Measurements from ENCODE around the gene TEX22.

Gene TEX22, protein sequence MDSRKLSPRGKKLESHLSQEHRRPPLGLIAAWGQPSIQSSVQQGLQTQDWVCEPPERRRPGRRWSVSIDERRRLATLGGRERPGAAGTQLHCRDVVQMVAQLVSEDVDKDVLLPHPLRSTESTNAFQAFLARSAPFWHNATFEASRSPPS

DNA sequence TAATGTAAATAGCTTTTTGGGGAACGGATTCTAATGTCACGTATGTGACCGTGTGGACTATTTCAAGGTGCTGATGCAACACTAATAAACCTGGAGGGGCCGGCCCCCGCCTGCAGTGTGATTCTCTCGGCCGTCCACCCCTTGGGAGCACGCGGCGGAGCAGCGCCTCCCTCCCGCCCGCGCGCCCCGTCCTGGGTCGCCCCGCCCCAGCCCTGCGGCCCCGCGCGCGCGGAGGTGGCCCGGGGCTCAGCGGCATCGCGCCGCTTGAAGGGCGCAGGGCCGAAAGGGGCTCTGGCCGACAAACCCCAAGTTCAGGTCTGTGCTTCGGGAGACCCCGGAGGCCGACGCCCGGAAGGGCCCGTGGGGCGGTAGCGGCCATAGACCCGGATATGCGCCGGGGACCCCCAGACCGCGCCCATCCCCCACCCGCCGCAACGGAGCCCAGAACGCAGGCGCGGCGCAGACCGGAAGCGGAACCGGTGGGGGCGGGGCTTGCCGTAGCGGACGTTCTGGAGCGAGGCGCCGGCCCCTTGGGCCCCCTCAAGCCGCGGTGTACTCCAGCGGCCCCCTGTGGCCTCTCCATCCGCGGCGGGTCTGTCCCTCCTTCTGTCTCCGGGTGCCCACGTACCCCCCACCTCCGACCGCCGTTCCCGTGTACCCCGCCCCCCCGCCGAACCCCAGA is at the start of gene TEX22:
Gene TEX22, plus strand, starts transcription at position 495 of the 682 bp plus-strand sequence. CDS start 803 bp downstream, outside the sequence.
- peak within 1 kb of the TSS; percentile 77 for H3K4me3 Mint-ChIP-seq
- peak; percentile 70 to 86 for DNase-seq (ENCODE audit: low spot score in 2 of 2)
- H3K27ac Mint-ChIP-seq (ENCODE audit: low read depth), result no peak within 1 kb of the TSS
- no peaks in the 10 kb centered on the region for H3K27me3 Mint-ChIP-seq
- H3K36me3 Mint-ChIP-seq (ENCODE audit: insufficient read depth), result peaks cover 15% of the 10 kb centered on the region
- H3K4me1 Mint-ChIP-seq, result peaks cover 5% of the 10 kb centered on the region
- no peaks in the 10 kb centered on the region for H3K9me3 Mint-ChIP-seq
- ATAC-seq (replicated peaks; ENCODE audit: extremely low read depth, poor library complexity, severe bottlenecking), result peak; percentile 85

DNA sequence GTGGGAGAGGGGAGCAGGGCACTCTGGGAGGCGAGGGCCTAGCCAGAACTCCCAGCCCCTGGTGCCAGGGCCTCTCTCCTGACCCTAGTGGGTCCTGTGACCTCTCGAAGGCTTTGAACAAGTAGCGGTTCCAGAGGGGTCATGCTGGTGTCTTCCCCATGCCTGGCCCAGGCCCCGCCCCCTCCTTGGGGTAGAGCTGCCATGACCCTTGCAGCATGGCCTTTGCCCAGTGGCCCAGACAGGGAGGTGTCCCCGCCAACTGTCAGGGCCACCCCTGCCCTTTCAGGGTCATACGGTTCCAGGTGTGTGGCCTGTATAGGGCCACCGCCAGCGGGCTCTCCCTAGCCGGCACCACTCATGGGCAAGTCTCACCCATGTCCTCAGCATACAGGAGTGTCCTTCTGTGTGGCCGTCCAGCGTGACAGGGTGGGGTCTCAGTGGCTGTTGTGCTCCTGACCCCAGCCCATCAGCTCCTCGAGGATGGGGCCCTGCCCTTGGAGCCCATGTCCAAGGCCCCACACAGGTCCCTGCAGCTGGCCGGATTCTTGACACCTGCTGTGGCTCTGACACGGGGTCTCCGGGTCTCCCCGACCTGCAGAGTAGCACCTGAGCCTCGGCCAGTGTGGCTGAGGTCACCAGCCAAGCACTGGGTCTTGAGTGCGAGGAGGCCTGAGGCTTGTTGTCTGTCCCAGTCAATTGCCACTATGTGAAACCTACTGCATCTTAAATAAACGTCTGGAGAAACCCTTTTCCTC is 49.2 kb upstream of the TEX22 start:
- H3K4me1 Mint-ChIP-seq, result peaks cover 6% of the 10 kb centered on the region

DNA sequence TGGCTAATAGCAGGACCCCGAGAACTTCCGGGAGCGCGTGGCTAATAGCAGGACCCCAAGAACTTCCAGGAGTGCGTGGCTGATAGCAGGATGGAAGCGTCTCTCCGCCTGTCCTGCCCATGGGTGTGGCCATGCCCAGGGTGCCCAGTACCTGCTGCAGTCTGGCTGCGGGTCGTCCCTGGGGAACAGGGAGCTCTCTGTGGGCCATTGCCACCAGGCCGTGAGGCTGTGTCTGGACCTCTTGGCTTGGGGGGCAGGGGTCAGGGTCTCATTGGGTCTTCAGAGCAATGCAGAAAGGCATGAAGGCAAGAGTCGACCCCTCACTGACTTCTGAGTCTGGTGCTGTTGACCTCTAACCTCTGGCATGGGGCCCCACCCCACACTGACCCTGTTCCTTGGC is 48.3 kb upstream of the TEX22 start:
- no peaks in the 10 kb centered on the region for H3K9me3 Mint-ChIP-seq
- H3K36me3 Mint-ChIP-seq (ENCODE audit: insufficient read depth), result no peaks in the 10 kb centered on the region
- ATAC-seq (replicated peaks; ENCODE audit: extremely low read depth, poor library complexity, severe bottlenecking) (no peak), DNase-seq (ENCODE audit: low spot score in 2 of 2) (no peak)
- H3K4me1 Mint-ChIP-seq, result peaks cover 6% of the 10 kb centered on the region
- H3K27me3 Mint-ChIP-seq, result no peaks in the 10 kb centered on the region
- no peak overlapping the region for H3K27ac Mint-ChIP-seq (ENCODE audit: low read depth)
- no peak overlapping the region for H3K4me3 Mint-ChIP-seq

More for the DNA sequence above, 49.2 kb upstream of the TEX22 start:
- ATAC-seq (replicated peaks; ENCODE audit: extremely low read depth, poor library complexity, severe bottlenecking), result no peak
- Mint-ChIP-seq H3K27ac (ENCODE audit: low read depth) (no peak overlapping the region), H3K27me3 (no peaks in the 10 kb centered on the region), H3K9me3 (no peaks in the 10 kb centered on the region), H3K36me3 (ENCODE audit: insufficient read depth) (no peaks in the 10 kb centered on the region), H3K4me3 (no peak overlapping the region)
- no peak for DNase-seq (ENCODE audit: low spot score in 2 of 2)

DNA sequence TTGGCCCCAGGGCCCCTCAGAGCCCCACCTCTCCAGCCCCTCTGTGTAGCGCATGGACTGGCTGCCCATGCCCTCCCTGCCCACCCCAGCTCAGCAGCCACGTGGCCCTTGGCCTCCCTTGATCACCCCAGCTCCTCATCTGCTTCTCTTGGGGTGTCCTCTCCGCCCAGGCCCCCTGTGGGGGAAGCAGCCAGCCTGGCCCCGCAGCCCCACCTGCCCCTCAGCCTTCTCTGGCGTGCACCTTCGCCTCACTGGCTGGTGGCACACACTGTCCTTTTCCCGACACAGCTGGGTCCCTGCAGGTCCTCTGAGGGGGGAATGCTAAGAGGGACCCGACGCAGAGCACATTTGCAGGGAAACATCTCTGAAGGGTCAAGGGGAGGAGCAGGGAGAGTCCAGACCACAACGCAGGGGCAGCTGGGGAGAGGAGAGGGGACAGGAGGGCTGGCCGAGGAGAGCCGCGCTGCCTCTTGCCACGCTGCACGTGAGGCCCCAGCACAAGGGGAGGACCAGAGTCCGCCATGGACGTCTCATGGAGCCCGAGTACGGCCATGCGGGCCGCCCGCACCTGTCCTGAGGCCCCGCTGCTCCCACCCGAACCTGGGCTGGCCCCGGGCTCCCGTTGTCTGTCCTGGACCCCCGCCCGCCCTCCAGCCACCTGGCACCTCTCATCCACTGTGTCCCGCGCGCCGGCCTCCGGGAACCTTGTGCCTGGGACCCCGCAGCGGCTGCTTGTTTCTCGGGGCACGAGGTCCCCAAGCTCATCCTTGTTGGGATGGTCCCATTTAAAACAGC is 47.7 kb upstream of the TEX22 start:
- H3K36me3 Mint-ChIP-seq (ENCODE audit: insufficient read depth), result no peaks in the 10 kb centered on the region
- ATAC-seq (replicated peaks; ENCODE audit: extremely low read depth, poor library complexity, severe bottlenecking) (no peak), DNase-seq (ENCODE audit: low spot score in 2 of 2) (no peak)
- no peak overlapping the region for H3K27ac Mint-ChIP-seq (ENCODE audit: low read depth)
- no peaks in the 10 kb centered on the region for H3K9me3 Mint-ChIP-seq
- H3K27me3 Mint-ChIP-seq, result no peaks in the 10 kb centered on the region
- H3K4me3 Mint-ChIP-seq, result no peak overlapping the region
- H3K4me1 Mint-ChIP-seq, result peaks cover 3% of the 10 kb centered on the region

DNA sequence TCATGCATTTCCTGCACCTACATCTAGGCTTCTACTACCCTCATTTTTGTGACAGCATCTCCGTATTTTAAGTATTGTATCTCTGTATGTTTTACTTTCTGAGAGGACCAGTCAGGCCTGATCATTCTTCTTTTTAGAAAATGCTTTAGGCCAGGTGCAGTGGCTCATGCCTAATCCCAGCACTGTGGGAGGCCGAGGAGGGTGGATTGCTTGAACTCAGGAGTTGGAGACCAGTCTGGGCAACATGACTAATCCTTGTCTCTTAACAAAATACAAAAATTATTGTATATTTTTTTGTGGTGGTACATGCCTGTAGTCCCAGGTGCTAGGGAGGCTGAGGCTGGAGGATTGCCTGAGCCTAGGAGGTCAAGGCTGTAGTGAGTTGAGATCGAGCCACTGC is 46.9 kb upstream of the TEX22 start:
- H3K4me1 Mint-ChIP-seq, result no peaks in the 10 kb centered on the region
- no peak overlapping the region for H3K4me3 Mint-ChIP-seq
- no peak overlapping the region for H3K27ac Mint-ChIP-seq (ENCODE audit: low read depth)
- no peaks in the 10 kb centered on the region for H3K9me3 Mint-ChIP-seq
- no peak for DNase-seq (ENCODE audit: low spot score in 2 of 2)
- ATAC-seq (replicated peaks; ENCODE audit: extremely low read depth, poor library complexity, severe bottlenecking), result no peak
- H3K27me3 Mint-ChIP-seq, result no peaks in the 10 kb centered on the region
- H3K36me3 Mint-ChIP-seq (ENCODE audit: insufficient read depth), result no peaks in the 10 kb centered on the region

DNA sequence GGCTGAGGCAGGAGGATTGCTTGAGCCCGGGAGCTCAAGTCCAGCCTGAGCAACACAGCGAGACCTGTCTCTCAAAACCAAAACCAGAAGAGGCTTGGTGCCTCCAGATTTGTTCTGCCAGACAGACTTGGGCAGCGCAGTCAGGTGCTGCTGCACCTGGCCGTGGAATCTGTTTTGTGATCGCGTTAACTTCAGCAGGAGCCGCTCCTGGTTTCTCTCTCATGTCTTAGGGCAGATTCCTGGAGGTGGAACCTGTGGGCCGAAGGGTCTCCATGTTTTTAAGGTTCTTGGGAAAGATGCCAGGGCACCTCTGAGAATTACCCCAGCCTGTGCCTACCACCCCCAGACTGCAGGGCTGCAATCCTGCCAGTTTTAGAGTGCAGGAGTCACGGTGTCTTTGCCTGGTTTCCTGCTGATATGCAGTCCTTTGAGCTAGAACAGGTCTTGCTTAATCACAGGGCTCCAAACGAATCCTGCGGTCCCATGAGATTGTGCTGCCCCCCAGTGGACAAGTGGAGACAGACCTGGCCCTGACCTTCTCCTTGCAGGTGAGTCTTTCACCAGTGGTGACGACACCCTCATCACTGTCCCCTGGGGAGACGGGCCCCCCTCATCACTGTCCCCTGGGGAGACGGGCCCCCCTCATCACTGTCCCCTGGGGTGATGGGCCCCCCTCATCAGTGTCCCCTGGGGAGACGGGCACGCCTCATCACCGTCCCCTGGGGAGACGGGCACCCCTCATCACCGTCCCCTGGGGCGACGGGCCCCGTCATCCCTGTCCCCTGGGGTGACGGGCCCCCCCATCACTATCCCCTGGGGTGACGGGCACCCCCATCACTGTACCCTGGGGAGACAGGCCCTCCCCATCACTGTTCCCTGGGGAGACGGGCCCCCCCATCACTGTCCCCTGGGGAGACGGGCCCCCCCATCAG is 46.2 kb upstream of the TEX22 start:
- Mint-ChIP-seq H3K4me3 (no peak overlapping the region), H3K36me3 (ENCODE audit: insufficient read depth) (no peaks in the 10 kb centered on the region)
- DNase-seq (ENCODE audit: low spot score in 2 of 2), result peak; percentile 85 to 86

DNA sequence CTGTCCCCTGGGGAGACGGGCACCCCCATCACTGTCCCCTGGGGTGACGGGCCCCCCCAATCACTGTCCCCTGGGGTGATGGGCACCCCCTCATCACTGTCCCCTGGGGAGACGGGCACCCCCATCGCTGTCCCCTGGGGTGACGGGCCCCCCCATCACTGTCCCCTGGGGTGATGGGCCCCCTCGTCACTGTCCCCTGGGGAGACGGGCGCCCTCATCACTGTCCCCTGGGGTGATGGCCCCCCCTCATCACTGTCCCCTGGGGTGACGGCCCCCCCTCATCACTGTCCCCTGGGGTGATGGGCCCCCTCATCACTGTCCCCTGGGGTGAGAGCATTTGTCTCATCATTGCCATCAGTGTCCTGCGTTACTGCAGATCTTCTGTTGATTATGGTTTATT is 45.2 kb upstream of the TEX22 start:
- H3K27ac Mint-ChIP-seq (ENCODE audit: low read depth), result no peak overlapping the region

More for the DNA sequence above, 46.2 kb upstream of the TEX22 start:
- H3K27me3 Mint-ChIP-seq, result no peaks in the 10 kb centered on the region
- ATAC-seq (replicated peaks; ENCODE audit: extremely low read depth, poor library complexity, severe bottlenecking), result peak; percentile 98
- no peaks in the 10 kb centered on the region for H3K9me3 Mint-ChIP-seq
- H3K4me1 Mint-ChIP-seq, result no peaks in the 10 kb centered on the region
- H3K27ac Mint-ChIP-seq (ENCODE audit: low read depth), result no peak overlapping the region

DNA sequence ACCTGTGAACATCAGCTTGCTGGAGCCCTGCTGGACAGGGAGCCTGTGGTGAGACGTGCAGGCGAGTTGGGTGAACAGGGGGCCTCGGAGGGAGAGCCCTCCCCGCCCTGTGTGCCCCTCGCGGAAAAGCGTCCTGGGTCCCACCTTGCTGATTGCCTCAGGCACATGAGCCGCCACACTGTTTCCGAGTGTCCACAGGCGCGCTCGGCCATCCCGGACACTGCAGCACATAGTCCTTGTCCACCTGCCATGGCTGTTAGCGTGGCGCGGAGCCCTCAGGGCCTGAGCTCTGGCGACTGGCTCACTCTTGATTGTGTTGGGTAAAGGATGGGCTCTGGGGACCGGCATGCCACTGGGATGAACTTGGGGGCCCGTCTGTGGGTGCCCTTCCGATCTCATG is 43.8 kb upstream of the TEX22 start:
- Mint-ChIP-seq H3K36me3 (ENCODE audit: insufficient read depth) (no peaks in the 10 kb centered on the region), H3K4me1 (no peaks in the 10 kb centered on the region), H3K4me3 (no peak overlapping the region)

More for the DNA sequence above, 45.2 kb upstream of the TEX22 start:
- DNase-seq (ENCODE audit: low spot score in 2 of 2), result no peak
- H3K36me3 Mint-ChIP-seq (ENCODE audit: insufficient read depth), result no peaks in the 10 kb centered on the region
- ATAC-seq (replicated peaks; ENCODE audit: extremely low read depth, poor library complexity, severe bottlenecking), result no peak
- no peak overlapping the region for H3K4me3 Mint-ChIP-seq
- no peaks in the 10 kb centered on the region for H3K9me3 Mint-ChIP-seq
- H3K4me1 Mint-ChIP-seq, result no peaks in the 10 kb centered on the region
- H3K27me3 Mint-ChIP-seq, result no peaks in the 10 kb centered on the region

DNA sequence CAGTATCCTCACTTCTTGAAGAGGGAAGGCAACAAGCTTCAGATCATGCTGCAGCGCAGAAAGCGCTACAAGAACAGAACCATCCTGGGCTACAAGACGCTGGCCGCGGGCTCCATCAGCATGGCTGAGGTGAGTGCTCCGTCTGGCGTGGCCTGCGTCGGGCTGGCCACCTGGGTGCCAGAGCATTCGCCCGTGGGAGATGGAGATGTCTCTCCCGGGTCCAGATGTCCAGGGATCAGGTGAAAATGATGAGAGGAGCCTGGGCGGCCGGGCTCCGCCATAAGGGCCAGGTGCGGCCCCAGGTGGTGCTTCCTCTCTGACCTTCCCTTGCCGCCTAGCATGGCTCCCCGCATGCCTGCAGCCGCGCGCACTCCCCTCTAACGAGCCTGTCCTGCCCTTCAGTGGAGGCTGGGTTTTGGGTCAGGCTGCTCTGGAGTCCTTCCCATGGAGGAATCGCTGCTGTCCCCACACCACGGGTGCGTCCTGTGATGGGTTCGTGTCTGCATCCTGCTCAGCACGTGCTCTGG is 43.2 kb upstream of the TEX22 start:
- H3K9me3 Mint-ChIP-seq, result no peaks in the 10 kb centered on the region
- H3K27me3 Mint-ChIP-seq, result no peaks in the 10 kb centered on the region
- no peak overlapping the region for H3K4me3 Mint-ChIP-seq
- DNase-seq (ENCODE audit: low spot score in 2 of 2), result no peak
- no peak overlapping the region for H3K27ac Mint-ChIP-seq (ENCODE audit: low read depth)
- no peaks in the 10 kb centered on the region for H3K4me1 Mint-ChIP-seq
- H3K36me3 Mint-ChIP-seq (ENCODE audit: insufficient read depth), result no peaks in the 10 kb centered on the region
- ATAC-seq (replicated peaks; ENCODE audit: extremely low read depth, poor library complexity, severe bottlenecking), result no peak

More for the DNA sequence above, 43.8 kb upstream of the TEX22 start:
- no peaks in the 10 kb centered on the region for H3K27me3 Mint-ChIP-seq
- H3K27ac Mint-ChIP-seq (ENCODE audit: low read depth), result no peak overlapping the region
- H3K9me3 Mint-ChIP-seq, result no peaks in the 10 kb centered on the region
- no peak for ATAC-seq (replicated peaks; ENCODE audit: extremely low read depth, poor library complexity, severe bottlenecking)
- no peak for DNase-seq (ENCODE audit: low spot score in 2 of 2)

DNA sequence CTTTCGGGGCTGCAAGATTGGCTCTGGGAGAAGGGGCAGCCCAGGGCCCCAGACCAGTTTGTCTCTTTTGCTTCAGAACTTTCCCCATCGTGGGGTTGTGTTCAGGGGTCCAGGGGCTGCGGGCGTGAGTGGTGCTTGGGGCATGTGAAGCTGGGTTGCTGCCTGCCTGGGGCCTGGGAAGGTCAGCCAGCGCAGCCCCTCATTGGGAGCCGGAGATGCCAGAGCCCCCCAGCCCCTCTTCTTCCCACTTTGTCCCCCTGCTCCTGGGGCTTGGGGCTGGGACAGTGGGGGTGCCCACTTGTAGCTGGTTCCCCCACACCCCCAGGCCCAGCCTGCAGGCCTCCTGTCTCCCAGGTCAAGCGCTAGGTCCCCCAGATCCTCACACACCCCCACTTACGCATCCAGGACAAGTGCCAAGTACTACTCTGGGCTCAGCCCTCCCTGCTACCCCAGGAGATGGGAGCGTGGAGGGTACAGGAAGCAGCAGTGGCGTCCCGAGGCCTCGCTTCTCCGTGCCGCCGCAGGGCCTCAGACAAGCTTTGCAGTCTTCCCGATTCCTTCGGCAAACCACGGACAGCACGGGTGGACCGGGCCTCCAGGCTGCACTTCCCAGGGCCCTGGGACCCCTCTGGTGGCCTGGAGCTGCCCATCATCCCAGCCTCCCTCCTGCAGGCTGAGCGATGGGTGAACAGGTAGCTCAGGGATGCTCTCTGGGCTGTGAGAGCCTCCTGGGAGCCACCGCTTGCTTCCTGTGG is 42.3 kb upstream of the TEX22 start:
- no peak for DNase-seq (ENCODE audit: low spot score in 2 of 2)
- Mint-ChIP-seq H3K4me1 (no peaks in the 10 kb centered on the region), H3K9me3 (no peaks in the 10 kb centered on the region), H3K4me3 (no peak overlapping the region), H3K27me3 (no peaks in the 10 kb centered on the region), H3K36me3 (ENCODE audit: insufficient read depth) (no peaks in the 10 kb centered on the region), H3K27ac (ENCODE audit: low read depth) (no peak overlapping the region)
- no peak for ATAC-seq (replicated peaks; ENCODE audit: extremely low read depth, poor library complexity, severe bottlenecking)

DNA sequence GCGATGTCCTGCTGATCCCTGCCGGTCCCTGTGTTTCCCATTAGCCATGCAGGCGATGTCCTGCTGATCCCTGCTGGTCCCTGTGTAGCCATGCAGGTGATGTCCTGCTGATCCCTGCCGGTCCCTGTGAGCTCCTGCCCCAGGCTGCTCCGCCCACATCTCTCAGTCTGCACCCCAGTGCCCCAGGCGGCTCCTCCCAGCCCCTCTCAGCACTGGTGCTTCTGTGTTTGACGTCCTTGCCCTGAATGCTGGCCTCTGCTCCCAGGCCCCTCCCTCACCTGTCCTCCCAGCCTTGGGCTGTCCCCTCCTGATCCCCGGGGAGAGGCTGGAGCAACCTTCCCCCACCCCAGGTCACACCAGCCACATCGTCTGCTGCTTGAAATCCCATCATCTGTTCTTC is 41.4 kb upstream of the TEX22 start:
- no peaks in the 10 kb centered on the region for H3K4me1 Mint-ChIP-seq
- ATAC-seq (replicated peaks; ENCODE audit: extremely low read depth, poor library complexity, severe bottlenecking) (no peak), DNase-seq (ENCODE audit: low spot score in 2 of 2) (no peak)
- no peak overlapping the region for H3K4me3 Mint-ChIP-seq
- no peak overlapping the region for H3K27ac Mint-ChIP-seq (ENCODE audit: low read depth)
- no peaks in the 10 kb centered on the region for H3K27me3 Mint-ChIP-seq
- H3K9me3 Mint-ChIP-seq, result no peaks in the 10 kb centered on the region
- peaks cover 2% of the 10 kb centered on the region for H3K36me3 Mint-ChIP-seq (ENCODE audit: insufficient read depth)

Measured in central memory CD8-positive, alpha-beta T cell (primary cell).